A673 (cell line): ENCODE results near the gene SNX30.

Source experiments
- EZH2 ChIP-seq: fragments of 200-600 bp; sonication (generic); IDR thresholded peaks from 2 replicates; pipeline ENCODE4 v1.6.1; 2017; ENCODE audit warnings: borderline replicate concordance, low read depth, mild to moderate bottlenecking, mixed read lengths, antibody characterized with exemption, low read length; ENCODE audit not compliant: poor library complexity, severe bottlenecking
- TF ChIP-seq, protein P1 (sequence below): fragments of 300-800, 200-600 bp; sonication (generic); conservative IDR thresholded peaks from 2 replicates; pipeline ENCODE4 v1.5.1; 2017; ENCODE audit warnings: low read depth, mild to moderate bottlenecking, antibody characterized with exemption, low read length, moderate library complexity, mixed read lengths

DNA sequence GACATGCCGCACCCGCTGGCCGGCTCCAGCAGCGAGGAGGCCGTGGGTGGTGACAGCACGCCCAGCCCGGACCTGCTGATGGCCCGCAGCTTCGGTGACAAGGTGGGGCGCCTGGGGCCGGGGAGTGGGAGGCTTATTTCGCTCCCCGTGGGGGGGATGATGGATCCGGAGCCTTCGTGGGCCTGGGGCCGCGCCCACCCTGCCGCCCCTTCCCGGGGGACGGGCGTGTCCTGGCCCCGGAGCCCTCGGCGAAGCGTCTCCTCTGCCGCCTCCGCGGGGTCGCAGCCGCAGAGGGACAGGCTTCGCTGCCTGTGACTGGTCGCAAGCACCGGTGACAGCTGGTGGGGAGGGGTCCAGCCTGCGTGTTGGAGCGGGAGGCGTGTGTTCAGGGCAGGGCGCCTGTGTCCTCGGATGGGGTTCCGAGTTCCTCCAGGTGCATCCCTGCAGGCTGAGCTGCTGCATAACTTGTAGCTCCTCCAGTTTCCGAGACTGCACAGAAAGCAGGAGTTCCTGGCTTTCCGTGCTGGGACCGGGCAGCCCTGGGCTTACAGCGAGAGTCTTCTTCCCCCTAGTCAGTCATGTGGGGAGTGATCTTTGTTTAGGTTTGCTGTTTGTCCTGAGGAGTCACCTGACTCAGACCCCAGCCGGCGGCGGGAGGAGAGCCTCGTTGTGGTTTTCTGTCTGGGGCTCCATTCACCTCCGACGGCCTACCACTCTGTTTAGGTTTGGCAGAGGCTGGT, 666 bp downstream of the SNX30 start:
- TF ChIP-seq, protein P1, sequence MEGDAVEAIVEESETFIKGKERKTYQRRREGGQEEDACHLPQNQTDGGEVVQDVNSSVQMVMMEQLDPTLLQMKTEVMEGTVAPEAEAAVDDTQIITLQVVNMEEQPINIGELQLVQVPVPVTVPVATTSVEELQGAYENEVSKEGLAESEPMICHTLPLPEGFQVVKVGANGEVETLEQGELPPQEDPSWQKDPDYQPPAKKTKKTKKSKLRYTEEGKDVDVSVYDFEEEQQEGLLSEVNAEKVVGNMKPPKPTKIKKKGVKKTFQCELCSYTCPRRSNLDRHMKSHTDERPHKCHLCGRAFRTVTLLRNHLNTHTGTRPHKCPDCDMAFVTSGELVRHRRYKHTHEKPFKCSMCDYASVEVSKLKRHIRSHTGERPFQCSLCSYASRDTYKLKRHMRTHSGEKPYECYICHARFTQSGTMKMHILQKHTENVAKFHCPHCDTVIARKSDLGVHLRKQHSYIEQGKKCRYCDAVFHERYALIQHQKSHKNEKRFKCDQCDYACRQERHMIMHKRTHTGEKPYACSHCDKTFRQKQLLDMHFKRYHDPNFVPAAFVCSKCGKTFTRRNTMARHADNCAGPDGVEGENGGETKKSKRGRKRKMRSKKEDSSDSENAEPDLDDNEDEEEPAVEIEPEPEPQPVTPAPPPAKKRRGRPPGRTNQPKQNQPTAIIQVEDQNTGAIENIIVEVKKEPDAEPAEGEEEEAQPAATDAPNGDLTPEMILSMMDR, result no peak
- no peak for TF ChIP-seq EZH2
